COLO668 (cell line): ENCODE measurements around the gene PDXK.
A peak's percentile ranks its signal among the peaks of the same experiment; 100 is the strongest.

Source experiments
- DNase-seq: peaks from one replicate; lab custom pipeline; 2025; ENCODE audit not compliant: unreplicated experiment; lab: John Stamatoyannopoulos, UW

Gene PDXK

GRCh38 chr21:43761886-43762285 is 43.0 kb downstream of the PDXK start:
- DNase-seq, result no peak

GRCh38 chr21:43762303-43763128 is 43.6 kb downstream of the PDXK start:
- peak; percentile 60 for DNase-seq

- no peak for DNase-seq
These were observed 45.1 kb downstream of the PDXK start for GRCh38 chr21:43763901-43764523.

GRCh38 chr21:43764576-43765495 is 45.9 kb downstream of the PDXK start:
- DNase-seq, result no peak

- DNase-seq, result peak; percentile 73
These were observed 48.0 kb downstream of the PDXK start for GRCh38 chr21:43766734-43767497.

GRCh38 chr21:43767498-43767983 is 48.6 kb downstream of the PDXK start:
- DNase-seq, result no peak

GRCh38 chr21:43767984-43768867 is 49.3 kb downstream of the PDXK start:
- DNase-seq, result no peak

GRCh38 chr21:43768868-43769167 is 49.9 kb downstream of the PDXK start:
- DNase-seq, result no peak

- no peak for DNase-seq
These were observed 50.5 kb downstream of the PDXK start for GRCh38 chr21:43769325-43769958.

- no peak for DNase-seq
These were observed 51.2 kb downstream of the PDXK start for GRCh38 chr21:43770066-43770655.

GRCh38 chr21:43771199-43771675 is 52.3 kb downstream of the PDXK start:
- DNase-seq, result no peak

GRCh38 chr21:43771698-43772424 is 52.9 kb downstream of the PDXK start:
- DNase-seq, result no peak

GRCh38 chr21:43772425-43772821 is 53.5 kb downstream of the PDXK start:
- DNase-seq, result no peak

- no peak for DNase-seq
These were observed 55.2 kb downstream of the PDXK start for GRCh38 chr21:43774163-43774562.

- DNase-seq, result no peak
These were observed 56.3 kb downstream of the PDXK start for GRCh38 chr21:43775190-43775589.

GRCh38 chr21:43775795-43776430 is 57.0 kb downstream of the PDXK start, which contains the start of gene CSTB:
TSS of gene CSTB (minus strand) at chr21:43776308. CDS start at chr21:43776269, 39 bp downstream.
- DNase-seq, result peak; percentile 91

- no peak for DNase-seq
These were observed 59.0 kb downstream of the PDXK start for GRCh38 chr21:43777953-43778352.
